NCI-H82 treated with DMSO at 0.1 percent for 48 hours (cell line): ENCODE measurements around the gene CENPM.

Source experiments
- DNase-seq: peaks from one replicate; lab custom pipeline; 2025; ENCODE audit not compliant: unreplicated experiment; lab: John Stamatoyannopoulos, UW

Gene CENPM

DNA sequence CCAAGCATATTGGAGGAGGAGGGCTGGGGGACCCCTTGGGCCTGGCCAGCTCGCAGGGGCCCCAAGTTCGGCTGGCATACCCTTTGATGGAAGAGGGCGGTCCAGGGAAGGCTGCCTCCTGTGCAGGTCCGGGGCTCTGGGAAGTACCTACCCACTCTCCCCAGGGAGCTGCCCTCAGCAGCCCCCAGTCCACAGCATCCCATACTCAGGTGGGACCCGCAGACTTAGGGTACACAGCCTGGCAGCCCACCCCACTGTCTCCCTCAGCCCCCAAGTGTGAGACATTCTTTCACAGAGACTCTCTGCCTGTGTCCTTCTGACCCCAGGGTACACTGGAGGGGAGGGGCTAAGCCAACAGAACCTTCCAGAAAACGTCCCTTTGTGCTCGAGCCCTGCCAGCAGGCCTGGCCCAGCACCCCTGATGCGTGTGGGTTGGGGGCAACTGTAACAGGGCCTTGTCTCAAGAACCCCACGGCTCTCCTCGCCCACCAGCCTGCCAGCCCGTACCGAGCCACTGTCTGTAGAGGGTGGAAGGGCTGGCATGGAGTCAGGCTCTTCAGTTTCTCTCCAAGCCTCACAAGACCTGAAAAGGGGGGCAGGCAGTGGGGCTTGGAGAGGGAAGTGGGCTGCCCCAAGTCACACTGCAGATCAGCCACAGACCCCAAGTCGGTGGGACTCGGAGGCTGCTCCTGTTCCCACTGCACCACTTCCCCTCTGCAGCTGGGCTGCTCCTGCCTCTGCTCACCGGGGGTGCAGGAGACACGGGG lies 13.4 kb downstream of the CENPM start:
- no peak for DNase-seq

DNA sequence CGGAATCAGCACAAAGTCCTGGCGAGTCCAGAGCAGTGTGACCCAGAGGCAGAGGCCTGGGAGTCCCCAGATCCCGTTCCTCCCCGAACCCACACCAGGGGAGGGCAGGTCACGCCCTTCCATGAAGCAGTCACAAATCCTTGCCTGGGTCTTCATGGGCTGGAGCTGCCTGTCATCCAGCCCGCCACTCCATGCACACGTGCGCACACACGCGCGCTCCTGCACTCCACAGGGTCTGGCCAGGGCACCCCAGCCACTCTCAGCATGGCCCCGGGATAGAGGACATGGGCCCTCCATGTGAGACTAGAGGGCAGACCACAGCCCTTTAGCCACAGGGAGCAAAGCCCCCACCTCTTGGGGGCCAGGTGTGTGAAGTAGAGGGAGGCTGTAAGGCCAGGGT lies 14.6 kb downstream of the CENPM start:
- no peak for DNase-seq

DNA sequence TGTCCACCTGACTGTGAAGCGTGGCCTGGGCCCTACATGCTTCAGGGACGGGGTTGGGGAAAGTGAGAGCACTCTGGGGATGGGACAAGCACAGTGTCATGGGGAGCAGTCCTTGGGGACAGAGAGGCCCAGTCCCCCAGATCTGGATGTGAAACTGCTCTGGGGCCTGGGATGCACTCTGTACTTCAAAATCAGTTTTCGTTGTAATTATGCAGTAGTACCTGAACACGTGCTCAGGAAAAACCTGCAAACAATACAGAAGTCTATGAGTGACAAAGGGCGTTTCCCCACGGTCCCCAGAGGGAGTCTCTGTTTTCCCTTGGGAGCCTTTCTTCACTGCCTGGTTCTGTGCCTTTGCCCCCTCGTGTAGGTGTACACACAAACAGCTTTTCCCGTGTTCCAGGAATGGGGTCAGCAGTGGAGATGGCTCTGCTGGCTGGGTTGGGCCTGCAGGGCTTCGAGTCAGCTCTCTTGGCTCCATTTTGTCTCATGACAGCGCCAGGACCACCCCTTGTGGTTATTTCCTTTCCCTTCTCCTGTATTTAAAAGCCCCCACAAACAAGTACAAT lies 15.2 kb downstream of the CENPM start:
- no peak for DNase-seq

DNA sequence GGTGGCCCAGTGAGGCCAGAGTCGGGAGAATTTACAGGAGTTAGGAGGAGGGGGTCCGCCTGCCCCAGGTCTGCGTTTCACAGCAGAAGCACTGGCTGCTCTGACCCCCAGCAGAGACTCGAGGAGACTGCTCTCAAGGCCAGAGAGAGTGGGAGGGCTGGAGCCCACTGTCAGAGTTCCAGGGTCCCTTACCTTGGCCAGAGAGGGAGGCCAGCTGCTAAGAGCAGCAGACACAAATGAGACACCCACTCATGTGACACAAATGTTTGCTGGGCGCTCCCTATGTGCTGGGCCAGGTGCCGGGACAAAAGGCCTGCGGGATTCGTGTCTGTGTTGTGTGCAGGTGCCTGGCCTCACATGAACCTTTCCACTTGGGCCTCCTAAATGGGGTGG lies 17.5 kb downstream of the CENPM start:
- DNase-seq, result no peak

DNA sequence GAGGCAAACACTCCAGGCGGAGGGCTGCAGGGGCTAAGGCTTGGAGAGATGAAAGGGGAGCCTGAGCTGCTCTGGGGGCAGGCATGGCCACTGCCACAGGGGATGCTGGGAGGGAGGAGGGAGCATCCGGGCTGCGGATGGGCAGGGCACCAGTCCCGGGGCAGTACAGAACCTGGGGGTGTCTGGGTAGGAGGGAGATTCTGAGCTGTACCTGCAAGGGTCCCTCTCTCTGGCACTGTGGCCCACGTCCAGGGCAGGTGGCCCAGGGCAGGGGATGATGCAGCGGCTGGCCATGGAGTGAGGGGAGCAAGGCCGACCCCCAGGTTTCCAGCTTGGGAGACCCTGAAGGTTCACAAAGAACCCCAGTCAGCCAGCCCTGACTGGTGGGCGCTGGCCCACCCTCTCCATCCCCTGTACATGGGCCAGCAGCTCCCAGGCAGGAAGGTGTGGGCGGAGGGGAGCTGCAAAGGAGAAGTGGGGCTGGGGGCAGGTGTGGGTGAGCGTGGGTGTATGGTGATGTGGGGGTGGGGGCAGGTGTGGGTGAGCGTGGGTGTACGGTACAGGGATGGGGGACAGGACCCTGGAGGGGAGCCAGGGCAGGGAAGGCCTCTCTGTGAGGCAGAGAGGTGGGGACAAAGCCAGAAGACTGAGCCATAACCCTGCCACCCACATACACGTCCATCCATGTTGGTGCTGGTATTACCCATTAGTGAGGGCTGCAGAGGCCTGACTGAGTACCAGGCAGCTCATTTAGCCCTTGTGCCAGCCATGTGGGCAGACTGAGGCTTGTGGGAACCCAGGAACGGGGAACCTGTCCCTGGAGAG lies 18.1 kb downstream of the CENPM start:
- DNase-seq, result no peak

DNA sequence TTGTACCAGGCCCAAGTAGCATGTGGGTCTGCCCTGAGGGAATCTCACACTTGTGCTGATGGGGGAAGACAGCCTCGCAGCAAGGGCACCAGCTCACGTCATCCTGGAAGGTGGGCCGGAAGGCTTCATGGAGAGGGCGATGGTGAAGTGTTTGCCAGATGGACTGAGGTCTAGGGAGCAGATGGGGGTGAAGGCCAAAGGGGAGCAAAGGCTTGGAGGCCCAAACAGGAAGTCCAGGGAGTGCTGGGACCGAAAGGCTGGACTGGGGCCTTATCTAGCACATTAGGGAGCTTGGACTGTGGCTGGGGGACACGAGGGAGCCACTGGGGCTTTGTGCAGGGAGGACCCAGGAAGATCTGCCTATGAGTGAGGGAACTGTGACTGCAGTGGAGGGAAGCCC lies 19.1 kb downstream of the CENPM start:
- DNase-seq, result no peak

DNA sequence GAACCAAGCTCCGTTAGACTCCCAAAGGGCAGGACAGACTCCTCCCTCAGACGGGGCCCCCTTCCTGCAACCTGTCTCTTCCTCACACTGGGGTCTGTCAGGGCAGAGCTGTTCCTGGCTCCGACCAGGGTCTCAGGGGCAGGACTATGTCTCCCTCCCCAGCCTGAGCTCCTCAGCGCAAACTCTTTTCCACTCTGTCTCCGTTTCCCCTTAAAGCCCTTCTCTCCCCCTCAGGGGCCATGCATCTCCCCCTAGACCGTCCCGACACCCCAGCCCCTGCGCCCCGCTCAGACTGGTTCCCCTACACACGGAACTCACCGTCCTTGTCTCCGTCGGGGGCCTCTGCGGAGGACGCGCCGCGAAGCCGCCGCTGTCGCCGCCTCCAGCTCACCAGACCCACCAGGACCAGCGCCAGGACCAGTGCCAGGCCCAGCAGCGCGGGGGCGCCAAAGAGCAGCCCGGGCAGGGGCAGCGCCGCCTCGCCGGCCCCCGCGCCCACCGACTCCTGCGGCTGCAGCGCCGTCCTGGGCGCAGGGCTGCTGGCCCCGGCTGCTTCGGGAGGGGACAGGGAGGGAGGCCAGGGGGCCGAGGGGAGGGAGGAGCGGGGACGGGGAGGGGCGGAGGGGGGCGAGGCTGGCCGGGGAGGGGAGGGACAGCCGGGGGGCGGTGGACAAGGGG lies 21.0 kb downstream of the CENPM start:
- no peak for DNase-seq

DNA sequence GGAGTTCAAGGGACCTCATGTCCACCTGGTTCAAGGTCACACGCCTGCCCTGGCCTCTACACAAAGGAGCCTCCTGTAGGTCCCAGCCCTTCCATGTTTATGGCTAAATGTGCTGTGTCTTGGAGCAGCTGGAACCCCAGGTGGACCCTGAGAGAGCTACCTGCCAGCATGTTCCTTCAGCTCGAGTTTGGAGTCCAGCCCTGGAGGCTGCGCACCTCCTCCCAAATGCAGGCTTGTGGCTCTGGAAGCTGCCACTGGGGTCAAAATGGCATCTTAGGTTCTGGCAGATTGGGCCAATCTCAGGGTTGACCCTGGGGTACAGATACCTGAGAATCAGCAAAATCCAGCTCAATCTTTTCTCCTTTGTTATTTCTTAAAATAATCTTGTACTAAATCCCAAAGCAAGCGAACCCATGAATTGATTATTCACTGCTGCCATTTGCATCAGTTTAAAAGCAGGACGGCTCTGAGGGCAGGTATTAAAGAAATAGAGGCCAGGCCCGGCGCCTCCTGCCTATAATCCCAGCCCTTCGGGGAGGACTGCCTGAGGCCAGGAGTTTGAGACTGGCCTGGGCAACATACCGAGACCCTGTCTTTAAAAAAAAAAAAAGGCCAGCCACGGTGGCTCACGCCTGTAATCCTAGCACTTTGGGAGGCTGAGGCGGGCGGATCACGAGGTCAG lies 23.2 kb downstream of the CENPM start:
- no peak for DNase-seq

DNA sequence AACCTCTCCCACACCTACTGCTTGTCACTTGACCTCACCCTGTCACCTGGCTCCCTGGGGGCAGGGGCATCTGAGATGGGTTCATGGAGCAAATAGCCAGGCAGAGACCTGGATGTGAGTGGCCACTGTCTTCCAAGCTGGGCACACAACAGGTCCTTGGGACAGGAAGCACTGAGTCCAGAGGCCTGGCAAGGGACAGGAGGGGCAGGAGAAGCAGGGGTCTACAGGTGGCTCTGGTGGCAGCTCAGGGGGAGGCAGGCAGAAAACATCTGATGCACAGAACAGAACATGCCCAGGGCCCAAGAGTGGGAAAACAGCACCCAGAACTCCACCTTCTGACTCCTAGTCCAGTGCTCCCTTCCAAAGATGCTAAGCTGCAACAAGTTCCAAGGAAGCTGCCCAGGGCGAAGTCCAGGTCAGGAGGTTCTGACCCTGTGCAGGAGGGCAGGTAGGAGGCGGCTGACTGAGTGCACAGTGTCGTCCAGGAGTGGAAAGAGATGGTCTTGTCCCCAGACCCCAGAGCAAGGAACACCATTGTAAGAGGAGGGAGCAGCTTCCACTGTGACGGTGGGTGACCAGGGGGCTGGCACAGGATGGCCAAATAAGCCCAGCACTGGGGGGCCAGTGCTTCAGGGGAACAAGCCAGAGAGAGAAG lies 23.9 kb downstream of the CENPM start:
- DNase-seq, result no peak

DNA sequence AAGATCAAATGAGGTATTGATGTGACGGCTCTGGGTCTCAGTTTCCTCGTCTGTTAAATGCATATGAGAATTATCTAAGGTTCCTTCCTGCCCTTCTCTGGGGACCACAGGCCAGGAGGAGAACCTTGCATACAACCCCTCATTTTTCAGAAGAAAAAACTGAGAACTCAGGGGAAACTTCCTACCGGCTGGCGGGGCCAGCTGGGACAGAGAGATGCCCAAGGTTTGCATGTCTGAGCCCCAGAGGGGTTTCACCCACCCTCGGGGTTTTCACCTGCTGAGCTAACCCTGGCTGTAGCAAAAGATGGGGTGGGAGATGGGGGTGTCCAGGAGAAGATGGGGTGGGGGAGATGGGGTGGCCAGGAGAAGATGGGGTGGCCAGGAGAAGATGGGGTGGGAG lies 24.6 kb downstream of the CENPM start:
- DNase-seq, result no peak

DNA sequence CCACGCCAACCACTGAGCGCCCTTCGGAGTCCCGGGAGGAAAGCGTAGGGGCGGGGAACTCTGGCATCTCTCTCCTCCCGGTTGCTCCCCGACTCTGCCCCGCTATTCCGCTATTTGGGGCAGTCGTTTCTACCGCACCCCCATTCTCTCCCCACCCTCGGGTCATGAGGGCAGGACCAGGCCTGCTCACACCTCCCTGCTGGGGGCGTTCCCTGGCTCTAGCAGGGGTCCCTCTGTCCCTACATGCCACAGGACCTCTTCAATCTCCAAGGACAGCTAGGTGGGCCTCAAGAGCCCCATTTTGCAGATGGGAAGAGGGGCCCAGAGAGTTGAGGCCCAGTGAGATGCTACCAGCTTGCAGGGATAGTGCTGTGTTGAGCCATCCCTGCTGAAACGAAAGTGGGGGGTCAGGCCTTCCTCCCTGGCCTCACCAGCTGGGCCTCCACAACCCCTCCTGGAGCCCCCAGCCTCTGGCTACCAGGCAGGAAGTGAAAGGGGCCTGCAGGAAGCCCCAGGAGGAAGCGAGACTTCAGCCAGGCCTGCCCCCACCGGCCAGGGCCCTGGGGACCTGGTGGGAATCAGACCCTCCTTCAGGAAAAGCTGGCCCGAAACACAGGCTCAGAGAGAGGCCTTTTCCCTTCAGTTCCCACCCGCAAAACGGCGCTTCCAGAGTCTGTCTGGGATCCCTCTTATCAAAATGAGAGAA lies 26.5 kb downstream of the CENPM start:
- DNase-seq, result no peak

DNA sequence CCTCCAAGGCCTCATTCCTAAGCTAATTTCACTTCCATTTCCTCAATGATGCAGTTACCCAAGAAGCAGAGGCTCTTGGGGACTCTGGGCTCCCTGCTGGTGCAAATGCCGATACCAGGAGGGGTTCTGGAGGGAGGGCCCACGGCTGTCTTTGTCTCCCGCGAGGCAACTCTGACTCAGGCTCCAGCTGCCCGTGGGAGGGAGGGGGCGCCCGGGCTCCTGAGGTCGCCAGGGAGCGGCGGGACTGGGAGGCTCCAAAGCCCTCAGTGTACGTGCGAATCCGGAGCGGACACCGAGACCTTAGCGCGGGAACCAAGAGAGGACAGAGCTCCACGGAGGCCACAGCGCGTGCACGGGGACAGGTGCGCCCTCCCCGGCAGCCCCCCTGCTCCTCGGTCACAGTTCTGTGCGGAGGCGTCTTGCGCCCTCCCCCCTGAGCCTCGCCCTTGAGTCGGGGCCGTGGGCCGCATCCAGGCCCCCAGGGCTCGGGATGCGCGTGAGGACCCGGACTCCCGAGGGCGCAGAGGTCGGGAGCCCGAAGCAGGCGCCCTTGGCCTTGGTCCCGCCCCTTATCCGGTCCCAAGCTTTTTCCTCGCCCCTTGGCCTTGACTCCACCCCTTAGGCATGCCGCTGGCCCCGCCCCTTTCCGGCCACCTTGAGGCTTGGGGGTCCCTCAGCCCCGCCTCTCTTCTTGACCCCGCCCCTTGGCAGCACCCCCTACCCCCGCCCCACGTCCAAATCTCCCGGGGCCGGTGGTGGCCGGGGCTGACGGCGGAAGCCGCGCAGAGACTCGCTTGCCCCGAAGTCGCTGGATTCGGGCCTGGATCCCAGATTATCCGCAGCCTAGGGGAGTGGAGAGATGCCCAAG lies 27.4 kb downstream of the CENPM start:
- no peak for DNase-seq

DNA sequence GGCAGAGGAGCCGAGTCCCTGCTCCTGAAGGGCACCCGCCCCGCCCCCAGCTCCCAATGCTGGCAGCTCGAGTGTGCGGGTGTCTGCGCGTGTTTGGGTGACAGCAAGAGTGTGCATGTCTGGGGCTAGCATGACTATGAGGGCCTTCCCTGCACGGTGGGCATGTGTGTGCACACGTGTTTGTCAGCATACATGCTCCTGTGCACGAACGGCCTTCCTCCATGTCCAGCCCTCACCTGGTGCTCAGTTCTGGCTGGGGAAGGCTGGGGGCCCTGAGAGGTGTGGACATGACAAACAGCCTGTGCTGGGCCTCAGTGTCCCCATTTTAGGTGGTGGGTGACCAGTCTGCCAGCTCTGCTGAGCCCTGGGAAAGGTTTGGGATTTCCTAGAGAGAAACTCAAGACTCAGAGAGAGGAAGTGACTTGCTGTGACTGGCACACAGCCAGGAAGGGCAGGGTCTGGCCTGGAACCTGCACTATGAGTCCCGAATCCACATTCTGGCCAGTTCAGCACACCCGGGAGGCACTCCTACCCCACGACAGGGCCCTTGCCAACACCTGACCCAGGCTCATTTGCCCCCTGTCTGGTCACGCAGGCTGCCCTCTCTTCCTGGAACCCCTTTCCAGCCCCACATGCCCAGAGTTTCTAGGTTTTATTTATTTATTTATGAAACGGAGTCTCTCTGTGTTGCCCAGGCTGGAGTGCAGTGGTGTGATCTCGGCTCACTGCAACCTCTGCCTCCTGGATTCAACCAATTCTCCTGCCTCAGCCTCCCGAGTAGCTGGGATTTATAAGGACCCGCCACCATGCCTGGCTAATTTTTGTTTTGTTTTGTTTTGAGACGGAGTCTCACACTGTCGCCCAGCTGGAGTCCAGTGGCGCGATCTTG lies 28.8 kb downstream of the CENPM start:
- DNase-seq, result no peak

DNA sequence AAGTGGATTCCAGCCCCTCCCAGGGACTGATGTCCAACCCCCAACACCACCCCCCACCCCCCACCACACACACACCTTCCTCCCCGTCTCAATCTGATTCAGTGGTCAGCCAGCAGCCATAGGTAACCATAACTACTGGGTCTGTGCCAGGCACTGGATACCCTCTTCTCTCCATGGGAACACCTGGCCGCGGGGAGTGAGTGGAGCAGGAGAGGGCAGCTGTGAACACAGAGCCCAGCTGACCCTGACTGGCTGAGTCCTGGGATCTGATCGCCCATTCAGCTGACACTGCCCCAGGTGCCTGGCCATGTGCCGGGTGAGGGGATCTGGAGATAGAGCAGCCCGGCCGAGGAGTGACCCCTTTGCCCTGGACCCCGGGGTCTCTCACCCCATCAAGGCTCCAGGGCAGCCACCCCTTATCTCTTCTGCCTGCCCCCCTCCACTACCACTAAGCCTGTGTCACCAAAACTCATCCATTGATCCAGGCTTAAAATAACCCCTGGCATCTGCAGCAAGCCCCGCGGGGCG lies 29.5 kb downstream of the CENPM start:
- no peak for DNase-seq

DNA sequence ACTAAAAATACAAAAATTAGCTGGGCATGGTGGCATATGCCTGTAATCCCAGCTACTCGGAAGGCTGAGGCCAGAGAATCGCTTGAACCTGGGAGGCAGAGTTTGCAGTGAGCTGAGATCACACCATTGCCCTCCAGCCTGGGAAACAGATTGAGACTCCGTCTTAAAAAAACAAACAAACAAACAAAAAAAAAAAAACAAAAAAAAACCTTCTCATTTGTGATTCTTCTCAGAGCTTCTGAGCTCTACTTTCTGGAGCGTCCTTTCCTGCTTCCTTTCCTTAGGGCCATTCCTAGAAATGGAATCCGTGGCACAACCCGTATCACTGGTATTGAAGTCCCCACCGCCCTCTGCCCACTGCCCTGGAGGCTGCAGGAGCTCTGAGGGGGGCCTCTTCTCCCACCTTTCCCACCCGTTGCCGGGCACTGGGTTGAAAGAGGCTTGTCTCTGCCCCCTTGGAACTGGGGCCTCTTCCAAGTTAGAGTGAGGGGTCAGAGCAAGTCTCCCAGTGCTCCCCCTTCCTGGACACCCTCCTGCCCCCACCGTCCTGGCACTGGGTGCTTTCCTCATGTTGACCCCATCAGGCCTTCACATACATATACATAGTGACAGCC lies 30.1 kb downstream of the CENPM start:
- DNase-seq, result no peak

DNA sequence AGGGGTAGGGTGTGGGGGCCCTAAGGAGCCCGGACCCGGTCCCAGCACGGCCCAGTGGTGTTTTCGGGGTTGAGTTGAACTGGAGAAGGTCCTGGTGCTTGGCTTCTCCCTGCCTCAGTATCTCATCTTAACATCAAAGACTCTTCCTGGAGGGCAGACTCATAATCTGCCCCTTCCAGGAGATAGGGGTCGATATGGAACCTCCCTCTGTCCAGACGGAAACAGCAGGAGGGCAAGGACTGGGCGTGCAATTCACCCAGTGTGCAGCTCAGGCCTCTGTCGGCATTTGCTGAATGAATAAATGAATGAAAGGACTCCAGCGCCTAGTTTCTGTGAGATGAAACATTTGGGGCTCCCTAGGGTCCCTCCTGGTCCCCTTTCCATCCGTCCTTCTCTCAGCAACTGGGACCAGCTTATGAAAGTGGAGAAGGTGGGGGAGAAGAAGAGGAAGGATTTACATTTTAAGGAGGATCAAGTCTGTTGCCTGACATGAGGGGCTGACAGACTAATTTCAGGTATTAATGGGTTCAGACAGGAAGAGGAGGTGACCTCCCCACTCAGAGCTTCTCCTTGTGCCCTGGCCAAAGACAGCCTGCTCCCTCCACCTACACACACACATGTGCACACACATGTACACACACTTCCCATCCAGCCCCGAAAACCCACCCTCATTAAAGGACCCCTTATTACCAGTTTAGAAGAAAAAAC lies 31.0 kb downstream of the CENPM start:
- no peak for DNase-seq
